Epithelial cell of alveolus of lung (primary cell): ENCODE data around the gene BLOC1S2. TPM values are rescaled to one million over a fixed set of nuclear protein-coding genes. Genes with fewer than 3 reads are reported as not detected.

Source experiments
- total RNA-seq: library from RNA; depleted of rRNA; stranded (reverse); fragments of >200 nt; gene quantifications from 2 replicates; pipeline ENCODE4 v1.2.1, GENCODE V29; 2015

BLOC1S2 gene
- total RNA-seq, result 32.7 and 60.9 TPM in 2 replicates

DNA sequence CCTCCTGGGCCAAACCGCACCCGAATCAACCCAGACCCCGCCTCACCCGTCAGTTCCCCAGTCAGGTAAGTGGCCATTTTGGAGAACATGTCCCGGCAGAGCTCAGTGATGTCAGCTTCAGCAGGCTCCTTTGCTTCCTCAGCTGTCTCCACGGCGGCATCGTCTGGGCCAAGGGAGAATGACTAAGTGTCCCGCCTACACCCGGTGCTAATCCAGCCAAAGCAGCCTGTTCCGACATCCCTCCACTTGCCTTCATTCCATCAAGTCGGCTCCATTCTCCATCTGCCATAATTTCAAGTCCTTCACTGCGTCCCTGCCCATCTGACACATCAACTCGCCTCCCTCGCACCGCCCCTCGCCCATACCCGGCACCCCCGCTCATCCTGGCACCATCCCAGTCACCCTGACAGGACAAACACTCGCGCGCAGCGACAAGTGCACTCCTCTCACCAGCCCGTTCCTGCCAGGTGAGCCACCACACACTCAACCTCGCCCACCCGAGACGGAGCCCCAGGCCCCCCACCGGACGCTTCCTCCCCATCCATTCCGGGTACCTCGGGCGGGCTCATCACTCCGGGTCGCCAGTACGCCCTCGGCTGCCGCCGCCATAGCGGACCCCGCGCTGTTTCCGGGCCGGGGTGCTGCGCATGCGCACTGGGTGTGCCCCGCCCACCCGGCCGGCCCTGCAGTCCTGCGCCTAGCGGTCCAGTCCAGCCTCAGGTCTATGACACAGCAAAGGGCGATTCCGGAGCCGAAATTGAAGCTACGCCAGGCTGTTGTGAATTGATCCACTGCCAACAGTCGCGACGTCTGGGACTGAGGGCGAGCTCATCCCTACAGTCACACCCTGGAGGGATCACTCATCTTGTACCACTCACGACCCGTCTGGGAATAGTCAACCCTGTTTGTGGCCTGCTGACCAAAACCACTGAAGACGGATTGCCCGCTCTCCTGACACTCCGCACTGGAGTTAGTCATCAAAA, at the start of gene BLOC1S2:
Gene BLOC1S2, minus strand, starts transcription at position 630 of the 983 bp plus-strand sequence. Its CDS starts 21 bp downstream, at position 609.

DNA sequence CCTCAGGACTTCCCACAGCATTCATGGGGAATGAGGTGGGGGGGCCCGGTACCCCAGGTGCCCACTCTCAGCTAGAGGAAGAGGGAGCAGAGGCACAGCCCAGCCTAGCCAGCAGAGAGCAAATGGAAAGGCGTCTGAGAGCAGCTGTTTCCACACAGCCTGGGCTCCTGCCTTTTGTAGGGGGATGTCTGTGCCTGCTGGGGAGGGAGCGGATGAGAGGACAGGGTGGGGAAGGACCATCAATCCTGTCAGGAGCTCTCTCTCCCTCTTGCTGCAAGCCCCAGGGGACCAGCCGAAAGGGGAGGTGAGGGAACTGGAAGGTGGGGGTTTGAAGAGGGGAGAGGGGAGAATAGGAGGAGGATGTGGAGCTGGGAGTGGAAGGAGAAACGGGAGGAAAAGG, 43.6 kb upstream of the BLOC1S2 start, which contains the start of gene PKD2L1:
Gene PKD2L1, minus strand, starts transcription at position 150 of the 400 bp plus-strand sequence. Its CDS starts 125 bp downstream, at position 25.

DNA sequence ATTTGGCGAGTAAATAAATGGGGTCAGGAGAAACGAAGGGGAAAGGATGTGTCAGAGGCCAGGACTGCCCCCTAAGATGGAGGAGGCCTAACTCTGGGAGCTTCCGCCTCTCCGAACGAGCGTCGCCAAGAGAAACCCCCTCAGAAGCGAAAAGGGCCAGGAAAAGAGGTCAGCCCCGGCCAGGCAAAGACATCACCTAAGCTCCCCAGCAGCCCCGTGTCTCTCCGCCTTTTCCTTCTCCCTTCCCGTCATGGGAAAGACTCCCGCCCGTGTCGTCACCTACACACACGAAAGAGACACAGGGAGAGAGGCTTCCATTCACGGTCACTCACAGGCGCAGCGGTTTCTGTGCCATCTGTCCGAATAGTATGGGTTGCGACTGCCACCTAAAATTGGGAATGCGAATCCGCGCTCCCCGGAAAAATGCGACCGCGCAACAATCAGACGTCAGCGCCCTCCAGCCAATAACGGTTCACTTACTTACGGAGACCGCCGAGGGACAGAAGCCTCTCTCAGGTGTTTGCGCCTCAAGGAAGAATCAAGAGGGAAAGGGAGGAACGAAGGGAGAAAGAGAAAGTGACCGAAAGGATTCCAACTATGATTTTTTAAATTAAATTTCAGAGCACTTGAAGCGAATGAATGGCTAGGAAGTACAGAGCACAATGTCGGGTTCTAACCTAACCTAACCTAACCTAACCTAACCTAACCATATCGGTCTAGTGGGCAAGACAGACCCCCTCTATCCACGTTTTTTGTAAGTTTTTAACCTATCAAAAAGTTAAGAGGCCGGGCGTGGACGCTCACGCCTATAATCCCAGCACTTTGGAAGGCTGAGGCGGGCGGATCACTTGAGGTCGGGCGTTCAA, 19.0 kb downstream of the BLOC1S2 start, which contains the start of gene CWF19L1:
Gene CWF19L1, minus strand, starts transcription at position 400 of the 866 bp plus-strand sequence. Its CDS starts 45 bp downstream, at position 355.

Other genes with a start within 250 kb of the BLOC1S2 start
- not detected in 2 replicates for gene CPN1, start 204.8 kb downstream of the BLOC1S2 start, total RNA-seq
- 17.2 and 28.1 TPM in 2 replicates for gene ERLIN1, start 100.7 kb downstream of the BLOC1S2 start, total RNA-seq
- gene CHUK, start 57.1 kb downstream of the BLOC1S2 start, total RNA-seq, result 10.7 and 14.6 TPM in 2 replicates
- 20.7 and 21.9 TPM in 2 replicates for gene CWF19L1, start 19.0 kb downstream of the BLOC1S2 start, total RNA-seq
- gene PKD2L1, start 43.5 kb upstream of the BLOC1S2 start, total RNA-seq, result not detected in 2 replicates
- gene SCD, start 60.6 kb upstream of the BLOC1S2 start, total RNA-seq, result 122 and 749 TPM in 2 replicates
- not detected in 2 replicates for gene WNT8B, start 176.3 kb upstream of the BLOC1S2 start, total RNA-seq
- gene SEC31B, start 233.2 kb upstream of the BLOC1S2 start, total RNA-seq, result 0.39 and 5.7 TPM in 2 replicates
- 147 and 232 TPM in 2 replicates for gene NDUFB8, start 243.2 kb upstream of the BLOC1S2 start, total RNA-seq
- gene HIF1AN, start 249.3 kb upstream of the BLOC1S2 start, total RNA-seq, result 5.9 and 15.1 TPM in 2 replicates